Lower leg skin (tissue), 3 donors: ENCODE data around the gene NRN1L.

Experiments
- CTCF ChIP-seq, 3 donors: fragments of 450-650 bp; IDR thresholded peaks; one replicate each; pipeline ENCODE4 v1.5.1; 2016; ENCODE audit warnings: antibody characterized with exemption in 3 of 3, mild to moderate bottlenecking in 3 of 3, moderate library complexity in 2 of 3
- POLR2A ChIP-seq, 2 donors: fragments of 450-650 bp; IDR thresholded peaks; one replicate each; pipeline ENCODE4 v1.6.1; 2016 to 2017; ENCODE audit warnings: antibody characterized with exemption in 2 of 2, mild to moderate bottlenecking in 1 of 2, moderate library complexity in 1 of 2

DNA sequence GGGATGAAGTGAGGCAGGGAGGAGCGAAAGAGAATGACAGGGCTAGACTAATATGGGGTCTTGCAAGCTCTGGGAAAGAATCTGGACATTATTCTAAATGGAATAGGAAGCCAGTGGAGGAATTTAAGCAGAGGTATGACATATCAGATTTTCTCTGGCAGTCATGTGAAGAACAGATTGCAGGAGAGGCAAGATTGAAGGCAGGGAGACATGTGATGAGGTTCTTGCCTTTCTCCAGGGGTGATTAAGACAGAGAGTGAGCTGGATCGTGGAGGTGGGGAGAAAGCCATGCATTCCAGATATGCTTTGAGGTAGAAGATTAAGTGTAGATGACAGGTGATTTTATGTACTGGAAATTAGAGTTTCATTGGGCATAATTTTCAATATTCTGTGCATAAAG lies 46.9 kb upstream of the NRN1L start:
- TF ChIP-seq CTCF (IDR thresholded peaks at IDR 0.05) (no peak), POLR2A (IDR thresholded peaks at IDR 0.05) (no peak)
